H1 (cell line): Measurements from ENCODE around the gene MPND. TPM values are rescaled to one million over a fixed set of nuclear protein-coding genes. Genes with fewer than 3 reads are reported as not detected.

ENCODE experiments used
- CTCF ChIA-PET: fragments of 300-600 bp; sonication (Branson Sonifier 250); formaldehyde crosslinking; loops from one replicate; lab custom pipeline; 2021; ENCODE audit not compliant: partially characterized antibody; lab: Charles Lee
- POLR2A ChIA-PET: fragments of 300-600 bp; sonication (Branson Sonifier 250); formaldehyde crosslinking; loops from one replicate; lab custom pipeline; 2021; ENCODE audit warnings: inconsistent platforms; ENCODE audit not compliant: partially characterized antibody; lab: Charles Lee
- DNase-seq, 2 experiments: peaks; one replicate each; pipeline versions ENCODE4 v3.0.0 to v3.0.0-alpha.2; 2010 to 2022; ENCODE audit warnings: low spot score in 2 of 2, low read depth in 1 of 2, mixed read lengths in 1 of 2
- FAIRE-seq: peaks from 2 replicates; lab custom pipeline; 2011; peaks lifted over from hg19 to GRCh38; lab: Jason Lieb, UNC
- H2AFZ ChIP-seq: 2 replicates; pipeline ENCODE4 v1.8.1; 2012; ENCODE audit warnings: low read length, inconsistent platforms
- H2AK5ac ChIP-seq: 2 replicates; pipeline ENCODE4 v1.6.1; 2013; ENCODE audit warnings: low read depth, low read length
- H2BK120ac ChIP-seq: replicated peaks from 2 replicates; pipeline ENCODE3; 2013; ENCODE audit warnings: low read depth, low read length, inconsistent platforms
- H2BK12ac ChIP-seq: 2 replicates; pipeline ENCODE4 v1.6.1; 2013; ENCODE audit warnings: low read depth, low read length
- H2BK15ac ChIP-seq: 2 replicates; pipeline ENCODE4 v1.6.1; 2013; ENCODE audit warnings: low read length
- H2BK20ac ChIP-seq: 2 replicates; pipeline ENCODE4 v1.6.1; 2013; ENCODE audit warnings: low read length
- H2BK5ac ChIP-seq: 2 replicates; pipeline ENCODE4 v1.6.1; 2013; ENCODE audit warnings: low read depth, low read length
- H3K14ac ChIP-seq: 2 replicates; pipeline ENCODE4 v1.6.1; 2013; ENCODE audit warnings: inconsistent platforms; ENCODE audit not compliant: insufficient read length
- H3K18ac ChIP-seq: 2 replicates; pipeline ENCODE4 v1.6.1; 2013; ENCODE audit warnings: low read length; ENCODE audit errors: extremely low read depth
- H3K23ac ChIP-seq: 2 replicates; pipeline ENCODE4 v1.6.1; 2013; ENCODE audit warnings: inconsistent platforms; ENCODE audit not compliant: insufficient read length
- H3K23me2 ChIP-seq: 2 replicates; pipeline ENCODE4 v1.6.1; 2013; ENCODE audit warnings: low read depth, low read length
- H3K27ac ChIP-seq: 2 replicates; pipeline ENCODE4 v1.6.1; 2011; ENCODE audit warnings: low read depth, low read length, inconsistent platforms
- H3K27me3 ChIP-seq, 4 experiments: replicated peaks in 1 of 4; 1 replicate in 1 of 4; 2 replicates in 3 of 4; pipeline versions ENCODE4 v1.6.1 to v1.8.1; 2011 to 2013; ENCODE audit warnings: low read length in 3 of 4, mild to moderate bottlenecking in 3 of 4, inconsistent platforms in 2 of 4, mixed read lengths in 2 of 4, moderate library complexity in 1 of 4; ENCODE audit not compliant: control insufficient read depth in 3 of 4, insufficient read depth in 3 of 4; ENCODE audit errors: extremely low read depth in 1 of 4
- H3K36me3 ChIP-seq, 4 experiments: 2 replicates each; pipeline versions ENCODE4 v1.6.1 to v1.8.1; 2011 to 2013; ENCODE audit warnings: mild to moderate bottlenecking in 4 of 4, low read length in 3 of 4, moderate library complexity in 2 of 4, control low read depth in 1 of 4, inconsistent platforms in 1 of 4; ENCODE audit not compliant: insufficient read depth in 4 of 4, control insufficient read depth in 2 of 4
- H3K4ac ChIP-seq: replicated peaks from 2 replicates; pipeline ENCODE3; 2013; ENCODE audit warnings: low read length, low read depth, mixed read lengths, inconsistent platforms; ENCODE audit not compliant: insufficient read length
- H3K4me1 ChIP-seq, 4 experiments: replicated peaks in 1 of 4; 1 replicate in 1 of 4; 2 replicates in 3 of 4; pipeline versions ENCODE4 v1.6.1 to v1.8.1; 2011 to 2013; ENCODE audit warnings: low read length in 3 of 4, inconsistent platforms in 2 of 4, mixed read lengths in 1 of 4; ENCODE audit not compliant: insufficient read depth in 4 of 4, control insufficient read depth in 3 of 4
- H3K4me2 ChIP-seq, 2 experiments: 2 replicates each; pipeline versions ENCODE4 v1.6.1 to v1.8.1; 2011 to 2013; ENCODE audit warnings: low read depth in 2 of 2, low read length in 2 of 2, control low read depth in 1 of 2, inconsistent platforms in 1 of 2, mild to moderate bottlenecking in 1 of 2; ENCODE audit not compliant: insufficient read depth in 1 of 2
- H3K4me3 ChIP-seq, 4 experiments: fragments of 200-600, 300-600 bp in 1 of 4; sonication (generic), shearing (Covaris generic), sonication (Bioruptor Twin) in 1 of 4; 2 replicates each; pipeline versions ENCODE4 v1.5.1 to v1.8.1; 2011 to 2016; ENCODE audit warnings: low read length in 4 of 4, low read depth in 3 of 4, control low read depth in 2 of 4, inconsistent platforms in 2 of 4, mild to moderate bottlenecking in 2 of 4, mixed read lengths in 1 of 4, moderate library complexity in 1 of 4; ENCODE audit not compliant: insufficient read depth in 2 of 4; ENCODE audit errors: extremely low read depth in 1 of 4
- H3K56ac ChIP-seq: replicated peaks from 2 replicates; pipeline ENCODE3; 2013; ENCODE audit warnings: low read depth, mild to moderate bottlenecking, mixed read lengths, low read length, inconsistent platforms; ENCODE audit not compliant: insufficient read length
- H3K79me1 ChIP-seq: 2 replicates; pipeline ENCODE4 v1.6.1; 2013; ENCODE audit warnings: low read depth, low read length, control low read depth
- H3K79me2 ChIP-seq, 2 experiments: 2 replicates each; pipeline versions ENCODE4 v1.6.1 to v1.8.1; 2012 to 2013; ENCODE audit warnings: low read length in 2 of 2, mild to moderate bottlenecking in 2 of 2, inconsistent platforms in 1 of 2; ENCODE audit not compliant: insufficient read depth in 2 of 2, control insufficient read depth in 1 of 2
- H3K9ac ChIP-seq, 4 experiments: replicated peaks in 1 of 4; 1 replicate in 1 of 4; 2 replicates in 3 of 4; pipeline versions ENCODE4 v1.6.1 to v1.8.1; 2011 to 2013; ENCODE audit warnings: low read depth in 3 of 4, low read length in 3 of 4, control low read depth in 2 of 4, mild to moderate bottlenecking in 2 of 4, moderate library complexity in 2 of 4, inconsistent platforms in 1 of 4; ENCODE audit errors: extremely low read depth in 1 of 4
- H3K9me3 ChIP-seq, 2 experiments: 2 replicates each; pipeline versions ENCODE4 v1.6.1 to v1.8.1; 2012 to 2013; ENCODE audit warnings: mild to moderate bottlenecking in 2 of 2, moderate library complexity in 2 of 2, control low read depth in 1 of 2, inconsistent platforms in 1 of 2, low read depth in 1 of 2, low read length in 1 of 2, mixed read lengths in 1 of 2; ENCODE audit not compliant: insufficient read depth in 2 of 2
- H4K20me1 ChIP-seq, 2 experiments: replicated peaks in 1 of 2; 2 replicates each; pipeline versions ENCODE3 to v1.8.1; 2011 to 2013; ENCODE audit warnings: inconsistent platforms in 2 of 2, low read length in 2 of 2, mild to moderate bottlenecking in 1 of 2; ENCODE audit not compliant: insufficient read depth in 2 of 2, control insufficient read depth in 1 of 2
- H4K5ac ChIP-seq: 2 replicates; pipeline ENCODE4 v1.6.1; 2013; ENCODE audit warnings: low read length, low read depth, mixed read lengths, inconsistent platforms; ENCODE audit not compliant: insufficient read length
- H4K8ac ChIP-seq: 2 replicates; pipeline ENCODE4 v1.8.0; 2013; ENCODE audit warnings: mild to moderate bottlenecking, moderate library complexity, low read length, inconsistent platforms; ENCODE audit not compliant: insufficient read depth; ENCODE audit errors: extremely low read depth
- H4K91ac ChIP-seq: replicated peaks from 2 replicates; pipeline ENCODE3; 2013; ENCODE audit warnings: low read length, mixed read lengths, inconsistent platforms; ENCODE audit not compliant: insufficient read length
- GABPA ChIP-seq: IDR thresholded peaks from 2 replicates; pipeline ENCODE4 v1.6.1; 2011; ENCODE audit warnings: mild to moderate bottlenecking, low read length, moderate library complexity, borderline replicate concordance; ENCODE audit not compliant: insufficient read depth
- HDAC2 ChIP-seq, 2 experiments: fragments of 300-600 bp in 1 of 2; sonication (generic) in 1 of 2; IDR thresholded peaks; 2 replicates each; pipeline ENCODE4 v1.6.1; 2011 to 2012; ENCODE audit warnings: low read depth in 2 of 2, low read length in 2 of 2, mild to moderate bottlenecking in 2 of 2, moderate library complexity in 2 of 2, borderline replicate concordance in 1 of 2, inconsistent platforms in 1 of 2
- KDM5A ChIP-seq: fragments of 200-600 bp; IDR thresholded peaks from 2 replicates; pipeline ENCODE4 v1.7.1; 2012; ENCODE audit warnings: mild to moderate bottlenecking, low read length, inconsistent platforms, mixed read lengths
- PHF8 ChIP-seq: fragments of 200-600 bp; sonication (generic); conservative IDR thresholded peaks from 2 replicates; pipeline ENCODE4 v1.7.1; 2012; ENCODE audit warnings: low read depth, mild to moderate bottlenecking, inconsistent platforms, low read length, moderate library complexity
- WGBS, 2 experiments: shearing (Covaris generic) in 1 of 2; methylation state at CpG; one replicate each; pipeline versions ENCODE4 v1.1.6 to v1.1.7; 2013 to 2015; ENCODE audit warnings: low lambda C conversion rate in 2 of 2, mixed read lengths in 2 of 2, inconsistent platforms in 1 of 2, low coverage in 1 of 2, missing lambda C conversion rate in 1 of 2; ENCODE audit not compliant: insufficient replicate concordance in 2 of 2, insufficient coverage in 1 of 2, insufficient read length in 1 of 2; ENCODE audit errors: extremely low coverage in 1 of 2, missing lambda C conversion rate in 1 of 2; 5-methylcytosine and 5-hydroxymethylcytosine counted together
- long read RNA-seq, 2 experiments: library from RNA in 1 of 2; library from capped mRNA in 1 of 2; stranded (forward); transcript quantifications; one replicate each; pipeline ENCODE4 v2.0.0, GENCODE V29; 2021; ENCODE audit warnings: inconsistent platforms in 1 of 2
- polyA minus RNA-seq, 3 experiments: library from RNA; depleted of rRNA, polyadenylated mRNA; stranded (reverse); fragments of >200 nt; gene quantifications; 1 replicate in 2 of 3; 2 replicates in 1 of 3; pipeline ENCODE4 v1.2.3, GENCODE V29; 2011
- polyA plus RNA-seq, 7 experiments: library from polyadenylated mRNA; depleted of rRNA in 3 of 7; stranded (reverse) in 5 of 7; unstranded in 2 of 7; fragments of >200 nt in 5 of 7; fragments of 200-250 nt in 2 of 7; gene quantifications; 1 replicate in 5 of 7; 2 replicates in 1 of 7; 4 replicates in 1 of 7; pipeline versions ENCODE4 v1.2.1 to v1.2.3, GENCODE V29; 2011 to 2013; ENCODE audit warnings: missing spikeins in 2 of 7, mixed read lengths in 2 of 7
- total RNA-seq: library from RNA; stranded (reverse); fragmentation: NEBNext Ultra II Directional; extraction: Animal tissue kit (Norgen Biotek cat#: 25700); gene quantifications from 2 replicates; pipeline ENCODE4 v1.2.1, GENCODE V29; 2021
- TF ChIP-seq, protein P1 (sequence below): IDR thresholded peaks from 2 replicates; pipeline ENCODE4 v1.6.1; 2011; ENCODE audit warnings: low read length, improper control_type of control experiment

MPND gene
- total RNA-seq (24.2 and 27.7 TPM in 2 replicates), polyA plus RNA-seq (2011; rRNA removed) (22.9 and 31.6 TPM in 2 replicates), polyA minus RNA-seq (2011; rRNA and poly(A)+ RNA removed) (10.8 and 12.6 TPM in 2 replicates)
- polyA plus RNA-seq (2011; cell fraction: cytosol; rRNA removed), result 25.7 TPM
- polyA plus RNA-seq (2011; cell fraction: nucleus; rRNA removed), result 32.1 TPM
- polyA plus RNA-seq (2012, experiment 1 of 2), result 15.1 to 38.3 TPM (median 35.6 TPM) in 4 replicates
- 21.6 TPM for polyA plus RNA-seq (2012, experiment 2 of 2)
- polyA plus RNA-seq (2013, experiment 1 of 2), result 15.0 TPM
- polyA plus RNA-seq (2013, experiment 2 of 2), result 12.4 TPM
- polyA minus RNA-seq (2011; cell fraction: cytosol; rRNA and poly(A)+ RNA removed), result 13.0 TPM
- polyA minus RNA-seq (2011; cell fraction: nucleus; rRNA and poly(A)+ RNA removed), result 15.3 TPM
- long read RNA-seq, experiment 1, partial matches to known transcripts, result 10 of 11 reads
- long read RNA-seq, experiment 1, other reads (novel, unspliced or antisense), result 0 of 11 reads
- long read RNA-seq, experiment 2, partial matches to known transcripts, result 2 of 4 reads
- long read RNA-seq, experiment 2, other reads (novel, unspliced or antisense), result 2 of 4 reads

GRCh38 chr19:4343370-4344307 lies at the start of gene MPND:
TSS of gene MPND (plus strand) at chr19:4343562. CDS start at chr19:4343594, 32 bp downstream.
- Histone ChIP-seq H3K23me2 (peaks cover 11% of the 10 kb centered on the region), H2BK20ac (peak within 1 kb of the TSS; percentile 9; the same call in 1 of the 2 replicates), H3K27ac (peak within 1 kb of the TSS; percentile 96), H3K4ac (peak within 1 kb of the TSS; percentile 100), H3K4me1 (peaks cover 0 to 13% (median 4%) of the 10 kb centered on the region in 4 experiments; a peak in 6 of 7 replicates), H2AK5ac (no peak within 1 kb of the TSS), H2BK5ac (peak within 1 kb of the TSS; percentile 93), H3K9me3 (no peaks in the 10 kb centered on the region), H3K23ac (no peak within 1 kb of the TSS), H4K20me1 (peaks cover 0 to 5% of the 10 kb centered on the region in 2 experiments), H3K56ac (peak within 1 kb of the TSS; percentile 98), H4K91ac (peak within 1 kb of the TSS; percentile 100), H3K18ac (peak within 1 kb of the TSS; percentile 99), H3K4me3 (peak within 1 kb of the TSS; percentile 66 to 92 (median 78)), H3K36me3 (peaks cover 0 to 12% (median 3%) of the 10 kb centered on the region in 4 experiments; a peak in 2 of 8 replicates), H3K14ac (no peak within 1 kb of the TSS), H4K8ac (peak within 1 kb of the TSS; percentile 97), H4K5ac (peak within 1 kb of the TSS; percentile 98), H3K9ac (peak within 1 kb of the TSS; percentile 78 to 91 (median 90)), H3K27me3 (no peaks in the 10 kb centered on the region), H2BK12ac (no peak within 1 kb of the TSS; the same call in 1 of the 2 replicates), H2BK15ac (no peak within 1 kb of the TSS), H3K79me1 (no peaks in the 10 kb centered on the region), H2BK120ac (peak within 1 kb of the TSS; percentile 60), H3K79me2 (peaks cover 0 to 5% of the 10 kb centered on the region in 2 experiments; a peak in 1 of 4 replicates), H2AFZ (peak within 1 kb of the TSS; percentile 91), H3K4me2 (peak within 1 kb of the TSS; percentile 62 to 99)
- ChIA-PET CTCF (interaction anchor here (0.5 to 20.4 kb wide), 12 partner anchors 9 to 192 kb away, joined by 3 to 311 read pairs (median 3); partner anchors contain the start of gene SHD), POLR2A (interaction anchor here (0.5 to 5.6 kb wide), 35 partner anchors 10 to 1484 kb away, joined by 3 to 72 read pairs (median 4); partner anchors contain the start of genes CHAF1A, FSD1 and YJU2)
- 36% methylated on average over 14 of the region's 101 CpGs; no CpG with 5 or more reads in 1 of the 2 experiments for WGBS, 2 experiments
- peak in 1 of 2 experiments; percentile 94 for DNase-seq
- no peak for FAIRE-seq
- TF ChIP-seq, protein P1, sequence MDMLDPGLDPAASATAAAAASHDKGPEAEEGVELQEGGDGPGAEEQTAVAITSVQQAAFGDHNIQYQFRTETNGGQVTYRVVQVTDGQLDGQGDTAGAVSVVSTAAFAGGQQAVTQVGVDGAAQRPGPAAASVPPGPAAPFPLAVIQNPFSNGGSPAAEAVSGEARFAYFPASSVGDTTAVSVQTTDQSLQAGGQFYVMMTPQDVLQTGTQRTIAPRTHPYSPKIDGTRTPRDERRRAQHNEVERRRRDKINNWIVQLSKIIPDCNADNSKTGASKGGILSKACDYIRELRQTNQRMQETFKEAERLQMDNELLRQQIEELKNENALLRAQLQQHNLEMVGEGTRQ, result 0 out of 2 replicates have a peak, but pooled peaks have one; percentile 3
- TF ChIP-seq HDAC2 (IDR thresholded peaks at IDR 0.05; ENCODE audit: borderline replicate concordance in 1 of 2, low read depth in 2 of 2, low read length in 2 of 2), result no peak
- TF ChIP-seq PHF8, result peak; percentile 16
- no peak for TF ChIP-seq GABPA
- TF ChIP-seq KDM5A, result no peak
